SU-DHL-6 (cell line): ENCODE results near the gene LURAP1L.

Experiments used
- H2AFZ ChIP-seq: fragments of 200-600 bp; sonication (generic); 2 replicates; pipeline ENCODE4 v1.6.1; 2014; ENCODE audit warnings: low read depth, mild to moderate bottlenecking, moderate library complexity, mixed read lengths, antibody characterized with exemption, low read length; ENCODE audit not compliant: severe bottlenecking
- H3F3A ChIP-seq: fragments of 200-600 bp; shearing (Covaris generic); 2 replicates; pipeline ENCODE4 v1.6.0; 2016; ENCODE audit warnings: antibody characterized with exemption, mild to moderate bottlenecking; ENCODE audit not compliant: insufficient read depth
- H3K27ac ChIP-seq: fragments of 200-600 bp; sonication (generic); 2 replicates; pipeline ENCODE4 v1.5.1; 2016; ENCODE audit warnings: low read depth, mild to moderate bottlenecking, low read length, moderate library complexity, mixed read lengths
- H3K27me3 ChIP-seq: fragments of 200-600 bp; sonication (generic), shearing (Covaris generic); 2 replicates; pipeline ENCODE4 v1.6.0; 2014; ENCODE audit warnings: mild to moderate bottlenecking, low read length
- H3K36me3 ChIP-seq: fragments of 200-600 bp; sonication (generic); 2 replicates; pipeline ENCODE4 v1.6.1; 2014; ENCODE audit warnings: mild to moderate bottlenecking, low read length, mixed read lengths
- H3K4me2 ChIP-seq: fragments of 300-600, 200-600 bp; shearing (Covaris generic), sonication (generic); 2 replicates; pipeline ENCODE4 v1.6.0; 2014; ENCODE audit warnings: low read length, low read depth, mild to moderate bottlenecking; ENCODE audit not compliant: poor library complexity, severe bottlenecking
- H3K4me3 ChIP-seq: fragments of 200-600 bp; sonication (generic); 2 replicates; pipeline ENCODE4 v1.5.1; 2014; ENCODE audit warnings: antibody characterized with exemption, low read length, mild to moderate bottlenecking, mixed read lengths; ENCODE audit not compliant: insufficient read depth, poor library complexity, severe bottlenecking
- H3K79me2 ChIP-seq: fragments of 200-600 bp; sonication (generic); 2 replicates; pipeline ENCODE4 v1.6.1; 2014; ENCODE audit warnings: mild to moderate bottlenecking, low read length, moderate library complexity; ENCODE audit not compliant: insufficient read depth
- H3K9ac ChIP-seq: fragments of 200-600 bp; sonication (generic); 2 replicates; pipeline ENCODE4 v1.7.0; 2014; ENCODE audit warnings: mild to moderate bottlenecking, low read length
- H3K9me2 ChIP-seq: fragments of 200-600 bp; sonication (generic); replicated peaks from 2 replicates; pipeline ENCODE4 v1.6.1; 2014; ENCODE audit warnings: low read length; ENCODE audit not compliant: insufficient read depth
- H3K9me3 ChIP-seq: fragments of 200-600 bp; sonication (generic); 2 replicates; pipeline ENCODE4 v1.6.1; 2014; ENCODE audit warnings: low read length, mixed read lengths; ENCODE audit not compliant: insufficient read depth
- H4K20me1 ChIP-seq: fragments of 200-600 bp; sonication (generic); 2 replicates; pipeline ENCODE4 v1.6.1; 2014; ENCODE audit warnings: low read depth, mild to moderate bottlenecking, antibody characterized with exemption, low read length, moderate library complexity, mixed read lengths
- EZH2phosphoT487 ChIP-seq: fragments of 200-600 bp; sonication (generic), shearing (Covaris generic); conservative IDR thresholded peaks from 2 replicates; pipeline ENCODE4 v1.6.1; 2018; ENCODE audit warnings: mild to moderate bottlenecking, antibody characterized with exemption, low read length, moderate library complexity, mixed read lengths
- TF ChIP-seq, protein P1 (sequence below): fragments of 200-600 bp; sonication (generic); IDR thresholded peaks from one replicate; pipeline ENCODE4 v1.5.1; 2017; ENCODE audit warnings: antibody characterized with exemption, mild to moderate bottlenecking, low read length, moderate library complexity; ENCODE audit not compliant: insufficient read depth, poor library complexity, severe bottlenecking

The LURAP1L gene

DNA sequence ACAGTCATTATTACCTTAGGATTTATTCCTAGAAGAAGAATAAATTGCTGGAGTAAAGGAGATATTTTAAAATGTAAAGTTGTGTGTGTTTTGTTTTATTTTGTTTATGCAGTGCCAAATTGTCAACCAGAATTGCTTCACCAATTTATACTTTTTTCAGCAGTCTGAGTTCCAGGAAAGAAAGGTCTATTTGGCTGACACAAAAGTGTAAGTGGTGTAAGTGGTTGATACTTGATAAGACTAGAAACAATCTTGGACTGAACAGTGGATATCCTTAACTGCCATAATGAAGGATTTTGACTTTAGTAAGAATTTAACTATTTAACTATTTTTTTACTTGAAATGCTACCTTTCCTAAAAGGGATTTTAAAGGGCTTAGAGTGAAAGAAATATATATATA is 43.9 kb upstream of the LURAP1L start:
- no peak overlapping the region for H3K4me3 ChIP-seq
- no peaks in the 10 kb centered on the region for H3K79me2 ChIP-seq
- no peaks in the 10 kb centered on the region for H3K36me3 ChIP-seq
- no peaks in the 10 kb centered on the region for H3K27me3 ChIP-seq
- H3K9me2 ChIP-seq = no peaks in the 10 kb centered on the region
- H3K9me3 ChIP-seq = no peaks in the 10 kb centered on the region
- TF ChIP-seq, protein P1, sequence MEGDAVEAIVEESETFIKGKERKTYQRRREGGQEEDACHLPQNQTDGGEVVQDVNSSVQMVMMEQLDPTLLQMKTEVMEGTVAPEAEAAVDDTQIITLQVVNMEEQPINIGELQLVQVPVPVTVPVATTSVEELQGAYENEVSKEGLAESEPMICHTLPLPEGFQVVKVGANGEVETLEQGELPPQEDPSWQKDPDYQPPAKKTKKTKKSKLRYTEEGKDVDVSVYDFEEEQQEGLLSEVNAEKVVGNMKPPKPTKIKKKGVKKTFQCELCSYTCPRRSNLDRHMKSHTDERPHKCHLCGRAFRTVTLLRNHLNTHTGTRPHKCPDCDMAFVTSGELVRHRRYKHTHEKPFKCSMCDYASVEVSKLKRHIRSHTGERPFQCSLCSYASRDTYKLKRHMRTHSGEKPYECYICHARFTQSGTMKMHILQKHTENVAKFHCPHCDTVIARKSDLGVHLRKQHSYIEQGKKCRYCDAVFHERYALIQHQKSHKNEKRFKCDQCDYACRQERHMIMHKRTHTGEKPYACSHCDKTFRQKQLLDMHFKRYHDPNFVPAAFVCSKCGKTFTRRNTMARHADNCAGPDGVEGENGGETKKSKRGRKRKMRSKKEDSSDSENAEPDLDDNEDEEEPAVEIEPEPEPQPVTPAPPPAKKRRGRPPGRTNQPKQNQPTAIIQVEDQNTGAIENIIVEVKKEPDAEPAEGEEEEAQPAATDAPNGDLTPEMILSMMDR = no peak
- TF ChIP-seq EZH2phosphoT487 = no peak
- no peak overlapping the region for H3K9ac ChIP-seq
- H3K4me2 ChIP-seq = no peak overlapping the region
- no peaks in the 10 kb centered on the region for H4K20me1 ChIP-seq
- no peak overlapping the region for H2AFZ ChIP-seq
- H3K27ac ChIP-seq = no peak overlapping the region
- H3F3A ChIP-seq = no peaks in the 10 kb centered on the region

DNA sequence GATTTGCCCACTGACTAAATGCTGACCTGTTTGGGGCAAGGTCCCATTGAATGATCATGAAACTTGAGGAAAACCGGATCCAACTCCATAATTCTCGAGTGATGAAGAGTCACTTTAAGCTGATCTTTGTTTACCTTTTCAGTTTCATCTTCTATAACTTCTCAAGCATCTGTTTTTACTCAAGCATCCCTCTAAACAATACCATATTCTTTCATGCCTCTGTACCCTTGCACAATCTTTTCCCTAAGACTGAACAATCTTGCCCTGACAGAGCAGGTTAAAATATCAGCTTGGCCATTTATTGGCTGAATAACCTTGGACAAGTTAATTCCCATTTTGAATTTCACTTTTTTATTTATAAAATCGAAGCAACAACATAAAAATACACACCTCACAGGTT is 41.8 kb upstream of the LURAP1L start:
- no peak overlapping the region for H3K4me2 ChIP-seq
- no peaks in the 10 kb centered on the region for H3K79me2 ChIP-seq
- no peak for TF ChIP-seq EZH2phosphoT487
- TF ChIP-seq, protein P1 = no peak
- no peaks in the 10 kb centered on the region for H3K36me3 ChIP-seq
- H3K9me3 ChIP-seq = no peaks in the 10 kb centered on the region
- no peak overlapping the region for H3K27ac ChIP-seq
- no peaks in the 10 kb centered on the region for H3K9me2 ChIP-seq
- H2AFZ ChIP-seq = no peak overlapping the region
- no peaks in the 10 kb centered on the region for H4K20me1 ChIP-seq
- no peaks in the 10 kb centered on the region for H3F3A ChIP-seq
- H3K27me3 ChIP-seq = no peaks in the 10 kb centered on the region
- no peak overlapping the region for H3K4me3 ChIP-seq
- H3K9ac ChIP-seq = no peak overlapping the region

DNA sequence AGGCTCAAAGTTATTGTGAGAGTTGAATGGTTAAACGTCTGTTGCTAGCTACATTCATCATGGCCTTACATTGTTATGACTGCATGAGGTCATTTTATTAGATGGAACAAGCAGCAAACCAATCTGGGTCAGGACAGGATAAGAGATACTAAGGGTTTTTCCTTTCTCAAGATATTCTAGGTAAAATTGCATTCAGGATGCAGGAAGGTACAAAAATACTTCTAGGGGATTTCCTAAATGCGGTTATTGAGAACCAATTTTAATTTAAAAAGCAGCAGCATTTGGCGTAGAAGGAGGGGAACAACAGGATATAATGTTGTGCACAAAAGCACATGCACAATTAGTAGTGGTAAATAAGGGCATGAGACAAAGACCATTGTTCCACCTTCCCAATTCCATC is 39.2 kb upstream of the LURAP1L start:
- Histone ChIP-seq H3K36me3 (no peaks in the 10 kb centered on the region), H3K9me3 (no peaks in the 10 kb centered on the region), H3K9ac (no peak overlapping the region), H4K20me1 (no peaks in the 10 kb centered on the region), H2AFZ (no peak overlapping the region), H3F3A (no peaks in the 10 kb centered on the region), H3K4me2 (no peak overlapping the region), H3K27ac (no peak overlapping the region), H3K27me3 (no peaks in the 10 kb centered on the region), H3K4me3 (no peak overlapping the region), H3K79me2 (no peaks in the 10 kb centered on the region), H3K9me2 (no peaks in the 10 kb centered on the region)
- TF ChIP-seq, protein P1 = no peak
- TF ChIP-seq EZH2phosphoT487 = no peak
